ENCODE results near the gene CRYZL1.
"Not testable (repeated sequence)": the region's sequence is repeated elsewhere in the genome, so short reads cannot be mapped to it uniquely, and the experiment has no call there.

Gene CRYZL1

GRCh38 chr21:33634254-33634653 lies 7.3 kb downstream of the CRYZL1 start:
- DNase-seq (ENCODE audit: low read depth, low spot score): no peak

GRCh38 chr21:33626151-33626550 lies 15.4 kb downstream of the CRYZL1 start:
- peak; percentile 55 for DNase-seq (ENCODE audit: low read depth, low spot score)

- DNase-seq (ENCODE audit: low read depth, low spot score): no peak
Measured at GRCh38 chr21:33622253-33622652, 19.3 kb downstream of the CRYZL1 start.

- no peak for DNase-seq (ENCODE audit: low read depth, low spot score)
Measured at GRCh38 chr21:33619726-33620125, 21.8 kb downstream of the CRYZL1 start.

- DNase-seq (ENCODE audit: low read depth, low spot score): peak; percentile 29
Measured at GRCh38 chr21:33618407-33618806, 23.1 kb downstream of the CRYZL1 start.

GRCh38 chr21:33617565-33617964 lies 24.0 kb downstream of the CRYZL1 start:
- DNase-seq (ENCODE audit: low read depth, low spot score): not testable (repeated sequence)

- no peak for DNase-seq (ENCODE audit: low read depth, low spot score)
Measured at GRCh38 chr21:33611006-33611744, 30.4 kb downstream of the CRYZL1 start.

- DNase-seq (ENCODE audit: low read depth, low spot score): no peak
Measured at GRCh38 chr21:33608559-33608958, 33.0 kb downstream of the CRYZL1 start.

GRCh38 chr21:33598051-33598450 lies 43.5 kb downstream of the CRYZL1 start:
- no peak for DNase-seq (ENCODE audit: low read depth, low spot score)

GRCh38 chr21:33588485-33589335 lies 52.8 kb downstream of the CRYZL1 start, which contains the start of gene DONSON:
TSS of gene DONSON (minus strand) at chr21:33588684. CDS start at chr21:33588641, 43 bp downstream.
- peak; percentile 86 for DNase-seq (ENCODE audit: low read depth, low spot score)

- peak; percentile 48 for DNase-seq (ENCODE audit: low read depth, low spot score)
Measured at GRCh38 chr21:33587792-33588484, 53.6 kb downstream of the CRYZL1 start.

GRCh38 chr21:33586927-33587326 lies 54.6 kb downstream of the CRYZL1 start:
- no peak for DNase-seq (ENCODE audit: low read depth, low spot score)

GRCh38 chr21:33584455-33584854 lies 57.1 kb downstream of the CRYZL1 start:
- no peak for DNase-seq (ENCODE audit: low read depth, low spot score)

GRCh38 chr21:33578959-33579542 lies 62.5 kb downstream of the CRYZL1 start:
- DNase-seq (ENCODE audit: low read depth, low spot score): no peak

- DNase-seq (ENCODE audit: low read depth, low spot score): no peak
Measured at GRCh38 chr21:33578214-33578613, 63.3 kb downstream of the CRYZL1 start.

- DNase-seq (ENCODE audit: low read depth, low spot score): not testable (repeated sequence)
Measured at GRCh38 chr21:33576741-33577141, 64.8 kb downstream of the CRYZL1 start.

GRCh38 chr21:33572350-33572749 lies 69.2 kb downstream of the CRYZL1 start:
- DNase-seq (ENCODE audit: low read depth, low spot score): no peak

GRCh38 chr21:33569991-33570390 lies 71.5 kb downstream of the CRYZL1 start:
- no peak for DNase-seq (ENCODE audit: low read depth, low spot score)

- DNase-seq (ENCODE audit: low read depth, low spot score): no peak
Measured at GRCh38 chr21:33568448-33568847, 73.1 kb downstream of the CRYZL1 start.

- no peak for DNase-seq (ENCODE audit: low read depth, low spot score)
Measured at GRCh38 chr21:33567914-33568313, 73.6 kb downstream of the CRYZL1 start.

GRCh38 chr21:33566514-33566913 lies 75.0 kb downstream of the CRYZL1 start:
- no peak for DNase-seq (ENCODE audit: low read depth, low spot score)

GRCh38 chr21:33562389-33562788 lies 79.2 kb downstream of the CRYZL1 start:
- DNase-seq (ENCODE audit: low read depth, low spot score): no peak
